ENCODE data around the gene ALMS1.

DNA sequence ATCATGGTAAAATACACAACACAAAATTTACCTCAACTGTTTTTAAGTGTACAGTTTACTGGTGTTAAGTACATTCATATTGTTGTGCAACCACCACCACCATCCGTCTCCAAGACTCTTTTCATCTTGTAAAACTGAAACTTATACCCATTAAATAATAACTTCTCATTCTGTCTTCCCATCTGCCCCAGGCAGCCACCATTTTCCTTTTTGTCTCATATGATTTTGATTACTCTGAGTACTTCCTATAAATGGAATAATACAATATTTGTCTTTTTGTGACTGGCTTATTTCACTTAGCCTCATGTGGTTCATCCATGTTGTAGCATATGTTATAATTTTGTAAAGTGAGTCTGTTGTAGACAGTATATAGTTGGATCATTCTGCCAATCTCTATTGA lies 82.7 kb downstream of the ALMS1 start:
- no peak for TF ChIP-seq FOSL1 (IDR thresholded peaks at IDR 0.05; ENCODE audit: insufficient read depth, low read depth, low read length)
- no peak for TF ChIP-seq ASH2L (IDR thresholded peaks at IDR 0.05; ENCODE audit: low read length)
